Right lobe of liver (tissue), 4 donors: Measurements from ENCODE around the gene RYR3.

Experiments used
- POLR2A ChIP-seq: fragments of 450-650 bp; IDR thresholded peaks from one replicate; pipeline ENCODE4 v1.6.1; 2017; ENCODE audit warnings: antibody characterized with exemption, mild to moderate bottlenecking
- TF ChIP-seq, protein P1 (sequence below), 4 donors: fragments of 200-600 bp in 3 of 4; fragments of 450-650 bp in 1 of 4; IDR thresholded peaks; one replicate each; pipeline versions ENCODE4 v1.5.1 to v1.8.0; 2016 to 2022; ENCODE audit warnings: antibody characterized with exemption in 4 of 4, mild to moderate bottlenecking in 2 of 4
- donor health status: DM: no; HTN: no; CAD: no.
- donor health status: DM: no; HTN: no; CAD: no.
- donor health status: DM: no; HTN: yes; CAD: no.

DNA sequence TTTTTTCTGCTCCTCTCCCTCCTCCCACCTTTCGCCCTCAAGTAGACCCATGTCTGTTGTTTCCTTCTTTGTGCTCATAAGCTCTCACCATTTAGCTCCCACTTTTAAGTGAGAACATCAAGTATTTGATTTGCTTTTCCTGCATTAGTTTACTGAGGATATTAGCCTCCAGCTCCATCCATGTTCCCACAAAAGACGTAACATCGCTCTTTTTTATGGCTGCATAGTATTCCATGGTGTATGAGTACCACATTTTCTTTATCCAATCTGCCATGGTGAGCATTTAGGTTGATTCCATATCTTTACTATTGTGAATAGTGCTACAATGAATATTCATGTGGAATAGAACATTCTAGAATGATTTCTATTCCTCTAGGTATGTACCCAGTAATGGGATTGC lies 178.6 kb downstream of the RYR3 start:
- TF ChIP-seq POLR2A = no peak
- TF ChIP-seq, protein P1, sequence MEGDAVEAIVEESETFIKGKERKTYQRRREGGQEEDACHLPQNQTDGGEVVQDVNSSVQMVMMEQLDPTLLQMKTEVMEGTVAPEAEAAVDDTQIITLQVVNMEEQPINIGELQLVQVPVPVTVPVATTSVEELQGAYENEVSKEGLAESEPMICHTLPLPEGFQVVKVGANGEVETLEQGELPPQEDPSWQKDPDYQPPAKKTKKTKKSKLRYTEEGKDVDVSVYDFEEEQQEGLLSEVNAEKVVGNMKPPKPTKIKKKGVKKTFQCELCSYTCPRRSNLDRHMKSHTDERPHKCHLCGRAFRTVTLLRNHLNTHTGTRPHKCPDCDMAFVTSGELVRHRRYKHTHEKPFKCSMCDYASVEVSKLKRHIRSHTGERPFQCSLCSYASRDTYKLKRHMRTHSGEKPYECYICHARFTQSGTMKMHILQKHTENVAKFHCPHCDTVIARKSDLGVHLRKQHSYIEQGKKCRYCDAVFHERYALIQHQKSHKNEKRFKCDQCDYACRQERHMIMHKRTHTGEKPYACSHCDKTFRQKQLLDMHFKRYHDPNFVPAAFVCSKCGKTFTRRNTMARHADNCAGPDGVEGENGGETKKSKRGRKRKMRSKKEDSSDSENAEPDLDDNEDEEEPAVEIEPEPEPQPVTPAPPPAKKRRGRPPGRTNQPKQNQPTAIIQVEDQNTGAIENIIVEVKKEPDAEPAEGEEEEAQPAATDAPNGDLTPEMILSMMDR (IDR thresholded peaks at IDR 0.05) = no peak
